Fibroblast of pulmonary artery (primary cell): ENCODE results near the gene EXT2.

ENCODE experiments used
- DNase-seq: peaks from one replicate; pipeline ENCODE4 v3.0.0-alpha.2; 2010; ENCODE audit warnings: low read depth
- H3K4me3 ChIP-seq: replicated peaks from 2 replicates; pipeline ENCODE4 v1.5.1; 2011; ENCODE audit warnings: low read depth, mild to moderate bottlenecking, control low read depth, low read length, moderate library complexity
- CTCF ChIP-seq: IDR thresholded peaks from 2 replicates; pipeline ENCODE4 v1.5.1; 2011; ENCODE audit warnings: mild to moderate bottlenecking, control low read depth, low read length, inconsistent platforms; ENCODE audit errors: missing control alignments

EXT2 gene

GRCh38 chr11:44112091-44112821, 16.8 kb downstream of the EXT2 start:
- TF ChIP-seq CTCF = no peak
- no peak overlapping the region for H3K4me3 ChIP-seq
- peak; percentile 53 for DNase-seq

GRCh38 chr11:44113018-44113417, 17.5 kb downstream of the EXT2 start:
- no peak overlapping the region for H3K4me3 ChIP-seq
- no peak for DNase-seq
- no peak for TF ChIP-seq CTCF

GRCh38 chr11:44113572-44113971, 18.1 kb downstream of the EXT2 start:
- no peak for DNase-seq
- no peak overlapping the region for H3K4me3 ChIP-seq
- no peak for TF ChIP-seq CTCF

GRCh38 chr11:44116234-44116830, 20.9 kb downstream of the EXT2 start:
- H3K4me3 ChIP-seq = no peak overlapping the region
- DNase-seq = no peak
- no peak for TF ChIP-seq CTCF

GRCh38 chr11:44120169-44120568, 24.7 kb downstream of the EXT2 start:
- peak; percentile 41 for TF ChIP-seq CTCF
- no peak overlapping the region for H3K4me3 ChIP-seq
- DNase-seq = no peak

- no peak for TF ChIP-seq CTCF
- DNase-seq = no peak
These were observed 30.1 kb downstream of the EXT2 start for GRCh38 chr11:44125598-44125997.

GRCh38 chr11:44126304-44126703, 30.8 kb downstream of the EXT2 start:
- DNase-seq = no peak
- H3K4me3 ChIP-seq = no peak overlapping the region
- no peak for TF ChIP-seq CTCF

More at GRCh38 chr11:44125598-44125997, 30.1 kb downstream of the EXT2 start:
- no peak overlapping the region for H3K4me3 ChIP-seq
